NCI-H128 (cell line): ENCODE data around the gene CNOT1.
"Not testable (repeated sequence)": the region's sequence is repeated elsewhere in the genome, so short reads cannot be mapped to it uniquely, and the experiment has no call there.

Experiments used
- DNase-seq: peaks from one replicate; lab custom pipeline; 2025; ENCODE audit not compliant: unreplicated experiment; lab: John Stamatoyannopoulos, UW

Gene CNOT1

DNA sequence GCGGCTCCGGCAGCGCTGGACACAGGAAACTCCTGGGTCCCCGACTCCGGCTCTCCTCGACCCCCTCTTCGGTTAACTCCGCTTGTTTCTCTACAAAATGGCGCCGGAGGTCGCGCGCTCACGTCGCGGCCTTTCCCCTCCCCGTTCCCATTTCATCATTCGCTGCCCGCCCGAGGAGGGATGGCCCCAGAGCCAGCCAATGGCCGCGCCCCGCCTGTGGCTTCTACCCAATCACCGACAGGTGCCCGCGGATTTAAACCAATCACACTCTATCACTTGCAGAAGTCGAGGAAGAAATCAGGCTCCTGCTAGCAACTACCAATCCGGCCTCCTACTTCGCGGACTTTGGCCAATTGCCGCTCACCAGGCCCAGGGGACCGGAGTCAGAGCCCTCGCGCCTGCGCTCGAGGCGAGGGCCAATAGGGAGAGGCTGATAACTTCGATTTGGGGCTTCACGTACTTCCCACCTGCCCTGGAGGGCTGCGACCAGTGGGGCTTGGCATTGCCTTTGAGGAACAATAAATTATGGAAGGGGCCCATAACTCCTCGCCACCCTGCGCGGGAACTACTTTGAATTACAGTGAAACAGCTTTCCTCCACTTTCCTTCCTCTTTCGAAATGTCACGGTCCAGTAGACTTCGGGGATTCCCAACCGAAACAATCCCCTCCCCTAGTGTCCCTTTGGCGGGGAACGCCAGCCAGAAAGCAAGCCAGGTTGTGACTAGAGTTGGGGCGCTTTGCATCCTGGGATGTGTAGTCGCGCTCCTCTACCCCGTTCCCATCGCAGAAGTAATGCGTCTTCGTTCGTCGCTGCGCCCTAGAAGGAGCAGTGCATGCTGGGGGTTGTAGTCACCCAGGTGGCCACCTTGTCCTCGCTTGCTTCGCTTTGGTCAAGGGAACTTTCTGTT, at the start of gene CNOT1:
Gene CNOT1, minus strand, starts transcription at position 94 of the 908 bp plus-strand sequence. CDS start 30,489 bp downstream, outside the sequence.
- DNase-seq: peak; percentile 82

DNA sequence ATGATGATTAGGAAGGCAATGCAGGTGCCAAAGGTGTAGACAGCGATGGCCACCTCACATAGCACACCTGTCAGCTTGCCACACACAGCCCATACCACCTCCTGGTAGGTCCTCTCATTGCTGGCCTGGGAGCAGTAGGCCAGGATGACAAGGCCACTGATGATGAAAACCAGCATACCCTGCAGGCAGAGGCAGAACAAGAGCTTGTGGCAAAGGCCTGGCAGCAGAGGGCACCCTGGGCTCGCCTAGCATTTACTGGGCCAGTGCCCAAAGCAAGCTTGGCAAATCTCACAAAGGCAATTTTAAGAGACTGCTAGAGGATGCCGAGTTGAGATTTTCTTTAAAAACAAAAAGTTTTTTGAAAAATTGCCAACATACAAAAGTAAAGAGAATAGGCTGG, 49.1 kb upstream of the CNOT1 start:
- DNase-seq: no peak

DNA sequence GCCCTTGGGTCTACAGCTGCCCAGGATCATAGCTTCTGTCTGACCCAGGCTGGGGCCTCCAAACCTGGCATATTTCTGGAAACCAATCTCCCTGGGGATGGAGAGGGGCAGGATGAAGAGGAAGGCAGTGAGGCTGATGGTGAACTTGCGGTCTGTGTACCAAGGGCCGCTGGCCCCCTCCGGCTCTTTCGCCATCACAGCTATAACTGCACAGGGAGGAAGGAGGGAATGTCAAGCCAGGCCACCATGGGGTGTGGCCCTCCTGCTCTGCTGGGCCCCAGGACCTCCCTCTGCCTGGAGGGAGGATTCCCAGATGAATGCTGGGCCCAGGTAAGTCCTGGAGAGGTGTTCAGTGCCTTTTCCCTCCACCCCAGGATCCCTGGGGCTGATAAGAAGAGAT, 48.6 kb upstream of the CNOT1 start:
- DNase-seq: no peak

DNA sequence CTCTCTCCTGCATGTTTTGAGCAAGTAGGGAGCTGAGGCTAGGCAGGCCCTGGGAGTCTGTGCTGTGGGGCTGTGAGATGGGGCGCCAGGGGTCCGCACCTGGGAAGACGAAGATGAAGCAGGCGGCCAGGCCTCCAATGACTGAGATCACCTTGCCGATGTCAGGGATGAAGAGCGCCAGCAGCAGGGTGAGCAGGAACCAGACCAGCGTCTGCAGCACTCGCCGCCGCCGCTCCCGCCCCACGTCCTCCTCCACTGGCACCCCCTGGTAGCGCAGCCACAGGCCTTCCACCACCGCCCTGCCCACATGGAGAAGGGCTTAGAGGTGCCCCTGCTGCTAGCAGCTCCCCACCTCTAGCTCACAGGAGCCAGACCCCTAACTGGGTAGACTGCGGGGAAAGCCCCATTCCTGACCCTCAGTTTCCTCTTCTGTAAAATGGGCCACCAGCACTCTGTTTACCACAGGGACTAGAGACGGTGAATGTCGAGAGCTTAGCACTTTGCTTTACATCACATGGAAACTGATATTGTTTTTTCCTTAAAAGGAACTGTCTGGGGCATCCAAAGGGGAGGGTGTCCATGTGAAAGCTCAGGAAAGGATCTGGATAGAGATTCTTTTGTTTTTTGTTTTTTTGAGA, 41.4 kb upstream of the CNOT1 start:
- no peak for DNase-seq

DNA sequence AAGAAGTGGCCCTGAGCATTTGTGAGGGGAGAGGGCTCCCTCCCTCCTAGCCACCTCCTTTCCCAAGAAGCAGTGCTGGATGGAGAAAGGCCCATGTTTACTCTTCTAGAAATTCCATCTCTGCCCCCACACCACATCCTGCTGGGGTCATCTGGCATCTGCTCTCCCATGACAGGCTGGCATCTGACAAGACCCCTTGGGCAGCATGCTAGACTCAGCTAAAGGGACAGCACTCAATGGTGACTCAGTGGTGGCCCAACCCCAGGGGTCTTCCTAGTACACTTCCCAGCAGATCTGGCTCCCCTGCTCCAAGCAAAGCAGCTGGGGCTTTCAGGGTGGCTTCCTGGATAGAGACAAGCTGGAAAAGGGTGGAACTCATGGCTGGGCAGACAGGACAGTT, 40.6 kb upstream of the CNOT1 start:
- no peak for DNase-seq

DNA sequence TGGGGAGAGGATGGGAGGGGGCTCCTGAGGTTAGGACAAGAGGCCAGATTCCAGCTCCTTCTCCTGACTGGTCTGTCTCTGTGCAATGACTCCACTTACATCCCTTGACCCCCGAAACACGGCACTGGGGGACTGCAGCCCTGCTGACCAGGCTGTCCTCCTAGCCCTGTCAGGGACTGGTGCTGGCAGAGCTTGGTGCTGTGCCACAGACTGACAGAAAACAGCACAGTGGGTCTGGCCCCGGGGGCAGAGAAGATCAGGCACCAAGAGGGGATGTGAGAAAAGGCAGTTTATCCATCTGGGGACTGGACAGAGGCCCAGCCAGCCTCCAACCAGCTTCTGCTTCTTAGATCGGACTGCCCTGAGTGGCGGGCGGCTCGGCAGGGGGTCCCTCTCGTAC, 35.6 kb upstream of the CNOT1 start:
- no peak for DNase-seq

DNA sequence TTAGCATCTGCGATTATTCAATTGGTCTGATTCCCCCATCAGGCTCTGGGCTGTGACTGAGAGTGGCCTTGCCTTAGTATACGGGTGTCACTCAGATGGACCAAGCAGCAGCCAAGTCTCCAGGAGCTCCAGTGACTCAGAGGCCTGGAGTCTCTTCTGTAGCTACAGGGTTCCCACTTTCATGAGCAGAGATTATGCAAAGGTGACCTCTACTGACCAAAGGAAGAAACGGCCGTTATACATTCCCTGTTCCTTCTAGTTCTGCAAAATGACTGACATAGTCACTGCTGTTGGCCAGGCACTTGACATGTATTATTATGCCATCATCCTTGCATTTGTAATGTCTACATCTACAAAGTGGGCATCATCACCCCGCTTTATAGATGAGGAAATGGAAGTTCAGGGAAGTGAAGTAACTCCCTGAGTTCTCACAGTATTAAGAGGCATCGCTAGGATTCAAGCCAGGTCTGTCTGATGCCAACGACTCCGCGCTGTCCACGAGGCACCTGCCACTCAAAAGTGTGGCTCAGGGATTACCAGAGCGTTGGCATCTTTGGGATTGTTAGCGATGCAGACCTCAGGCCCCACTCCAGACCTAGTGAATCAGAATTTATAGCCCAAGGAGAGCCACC, 31.7 kb upstream of the CNOT1 start:
- peak; percentile 2 for DNase-seq

DNA sequence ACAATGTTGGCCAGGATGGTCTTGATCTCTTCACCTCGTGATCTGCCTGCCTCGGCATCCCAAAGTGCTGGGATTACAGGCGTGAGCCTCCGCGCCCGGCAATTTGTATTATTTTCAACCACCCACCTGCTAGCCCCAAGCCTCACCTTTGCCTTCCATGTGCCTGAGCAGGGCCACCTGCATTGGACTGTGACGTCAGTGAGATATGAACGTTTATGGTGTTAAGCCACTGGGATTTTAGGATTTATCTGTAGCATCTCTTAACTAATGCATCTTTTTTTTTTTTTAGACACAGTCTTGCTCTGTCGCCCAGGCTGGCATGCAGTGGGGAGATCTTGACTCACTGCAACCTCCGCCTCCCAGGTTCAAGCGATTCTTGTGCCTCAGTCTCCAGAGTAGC, 30.3 kb upstream of the CNOT1 start:
- DNase-seq: not testable (repeated sequence)

DNA sequence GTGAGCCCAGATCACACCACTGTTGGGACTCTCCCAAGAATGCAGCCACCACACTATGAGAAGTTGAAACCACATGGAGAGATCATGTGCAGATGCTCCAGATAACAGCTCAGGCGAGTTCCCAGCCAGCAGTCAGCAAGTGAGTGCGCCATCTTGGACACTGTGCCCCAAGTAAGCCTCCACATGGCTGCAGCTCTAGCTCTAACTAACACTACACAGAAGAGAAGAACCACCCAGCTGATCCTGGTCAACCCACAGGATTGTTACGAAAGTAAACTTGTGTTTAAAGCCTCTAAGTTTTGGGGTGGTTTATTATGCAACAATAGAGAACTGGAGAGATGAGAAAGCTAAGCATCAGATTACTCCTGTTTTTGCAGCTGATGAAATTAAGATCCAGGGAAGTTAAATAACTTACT, 29.2 kb upstream of the CNOT1 start:
- DNase-seq: no peak

DNA sequence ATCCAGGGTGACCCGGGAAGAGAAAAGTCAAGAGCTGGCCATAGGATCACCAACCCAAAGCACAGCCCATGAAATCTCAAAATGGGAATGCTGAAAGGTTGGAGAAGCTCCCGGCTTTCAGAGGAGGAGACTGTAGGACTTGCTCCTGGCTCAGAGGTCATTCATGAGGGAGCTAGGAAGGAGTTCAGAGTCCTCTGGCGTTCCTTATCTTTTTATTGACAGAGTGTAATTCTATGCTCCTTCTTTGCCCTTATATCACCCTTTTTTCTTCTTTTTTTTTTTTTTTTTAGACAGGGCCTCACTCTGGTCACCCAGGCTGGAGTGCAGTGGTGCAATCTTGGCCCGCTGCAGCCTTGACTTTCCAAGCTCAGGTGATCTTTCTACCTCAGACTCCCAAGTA, 27.3 kb upstream of the CNOT1 start:
- DNase-seq: no peak

DNA sequence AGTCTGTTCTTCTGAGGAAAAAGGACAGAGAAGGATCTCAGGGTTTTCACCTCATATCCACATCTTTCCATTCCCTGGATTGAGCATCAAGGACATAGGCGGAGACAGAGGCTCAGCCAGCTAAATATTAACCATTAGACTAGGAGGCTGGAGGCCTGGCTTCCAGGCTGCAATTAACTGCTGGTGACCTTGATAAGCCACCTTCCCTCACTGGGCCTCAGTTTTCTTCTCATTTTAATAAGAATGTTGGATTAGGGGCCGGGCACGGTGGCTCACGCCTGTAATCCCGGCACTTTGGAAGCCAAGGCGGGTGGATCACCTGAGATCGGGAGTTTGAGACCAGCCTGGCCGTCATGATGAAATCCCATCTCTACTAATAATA, 25.6 kb upstream of the CNOT1 start:
- no peak for DNase-seq

DNA sequence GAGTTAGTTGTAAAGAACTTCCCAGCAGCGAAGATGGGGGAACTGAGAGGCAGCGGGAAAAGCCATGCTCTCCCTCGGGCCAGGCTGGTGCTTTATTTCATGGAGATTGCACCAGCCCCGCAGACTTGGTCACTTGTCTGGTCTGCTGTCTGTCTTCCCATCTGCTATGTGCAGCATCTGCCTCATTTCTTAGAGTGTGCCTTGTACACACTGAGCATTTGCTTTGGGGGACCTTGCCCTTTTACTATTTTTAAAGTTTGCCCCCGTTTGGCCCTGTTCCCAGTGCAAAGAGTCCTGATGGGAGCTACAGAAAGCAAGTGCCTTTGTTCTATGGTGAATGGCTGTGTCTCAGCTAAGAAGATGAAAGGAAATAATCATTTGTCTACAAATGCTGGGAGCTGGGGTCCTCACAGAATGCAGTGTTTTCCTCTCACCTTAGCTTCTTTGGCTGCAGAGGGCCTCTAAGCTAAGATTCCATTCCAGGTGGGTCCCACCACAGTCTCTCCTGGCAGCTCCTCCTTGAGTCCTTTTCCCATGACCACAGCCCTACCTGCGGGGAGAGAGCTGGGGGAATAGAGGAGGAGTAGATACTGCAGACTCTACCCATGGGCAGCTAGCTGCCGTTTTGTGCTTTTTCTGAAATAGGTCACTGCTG, 25.1 kb upstream of the CNOT1 start:
- DNase-seq: no peak

DNA sequence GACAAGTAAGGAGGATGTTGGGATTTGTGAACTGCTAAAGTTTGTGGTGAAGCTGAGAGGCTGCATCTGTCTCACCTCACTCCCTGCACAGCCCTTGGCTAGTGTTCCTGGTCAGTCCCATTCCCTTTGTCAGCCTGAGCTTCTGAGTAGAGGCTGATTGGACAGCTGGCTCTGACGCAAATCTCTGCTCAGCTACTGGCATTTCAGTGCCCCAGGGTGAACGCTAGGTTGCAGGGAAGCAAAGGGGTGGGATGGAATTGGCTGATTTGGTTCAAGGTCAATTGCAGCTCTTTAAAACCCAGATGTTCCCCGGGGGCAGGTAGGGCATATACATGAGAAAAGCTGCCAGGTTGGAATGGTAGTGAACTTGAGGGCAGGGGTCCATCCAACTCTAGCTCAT, 23.1 kb upstream of the CNOT1 start:
- no peak for DNase-seq

DNA sequence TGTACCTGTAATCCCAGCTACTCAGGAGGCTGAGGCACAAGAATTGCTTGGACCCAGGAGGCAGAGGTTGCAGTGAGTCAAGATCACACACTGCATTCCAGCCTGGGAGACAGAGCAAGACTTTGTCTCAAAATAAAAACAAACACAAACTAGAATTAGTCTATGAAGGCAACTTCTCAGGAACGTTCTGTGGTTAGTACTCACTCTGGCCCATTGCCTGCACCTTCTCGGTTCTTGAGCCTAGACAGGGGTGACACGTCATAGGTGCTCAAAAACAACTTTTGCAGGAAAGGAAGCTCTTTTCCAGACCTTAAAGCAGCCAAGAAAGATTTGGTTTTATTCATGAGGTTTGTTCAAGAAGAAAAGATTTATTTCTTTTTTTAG, 22.3 kb upstream of the CNOT1 start:
- no peak for DNase-seq

DNA sequence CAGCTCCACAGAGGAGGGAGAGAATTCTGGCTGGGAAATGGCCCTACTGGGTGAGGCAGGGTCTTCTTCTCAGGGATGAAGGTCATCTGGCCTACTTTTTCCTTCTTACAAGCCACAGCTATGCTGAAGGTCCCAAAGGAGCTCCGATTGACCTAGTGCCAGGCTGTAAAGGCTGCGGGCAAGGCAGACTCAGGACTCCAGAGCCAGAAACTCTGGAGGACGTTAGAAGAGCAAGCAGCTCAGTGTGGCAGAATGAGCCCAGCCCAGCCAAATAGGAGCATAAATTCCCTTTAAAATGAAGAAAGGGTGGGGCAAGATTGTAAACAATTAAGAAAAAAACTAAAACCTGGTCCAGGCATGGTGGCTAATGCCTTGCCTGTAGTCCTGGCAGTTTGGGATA, 20.1 kb upstream of the CNOT1 start:
- DNase-seq: no peak

DNA sequence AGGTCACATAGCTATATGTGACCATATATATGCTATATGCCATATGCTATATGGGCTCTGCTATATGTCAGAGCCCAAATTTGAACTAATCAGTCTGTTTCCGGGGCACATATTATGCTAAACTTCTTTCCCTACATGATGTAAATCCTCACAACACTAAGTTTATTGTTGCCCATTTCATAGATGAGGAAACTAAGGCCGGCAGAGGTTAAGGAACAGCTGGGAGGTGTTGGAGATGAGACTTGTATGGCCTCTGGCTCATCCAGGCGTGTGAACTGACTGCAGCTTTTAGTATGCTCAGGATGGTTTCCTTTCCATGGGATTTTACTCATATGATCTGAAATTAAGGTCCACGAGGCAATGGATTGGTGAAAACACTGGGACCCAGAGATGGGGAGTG, 17.5 kb upstream of the CNOT1 start:
- no peak for DNase-seq

DNA sequence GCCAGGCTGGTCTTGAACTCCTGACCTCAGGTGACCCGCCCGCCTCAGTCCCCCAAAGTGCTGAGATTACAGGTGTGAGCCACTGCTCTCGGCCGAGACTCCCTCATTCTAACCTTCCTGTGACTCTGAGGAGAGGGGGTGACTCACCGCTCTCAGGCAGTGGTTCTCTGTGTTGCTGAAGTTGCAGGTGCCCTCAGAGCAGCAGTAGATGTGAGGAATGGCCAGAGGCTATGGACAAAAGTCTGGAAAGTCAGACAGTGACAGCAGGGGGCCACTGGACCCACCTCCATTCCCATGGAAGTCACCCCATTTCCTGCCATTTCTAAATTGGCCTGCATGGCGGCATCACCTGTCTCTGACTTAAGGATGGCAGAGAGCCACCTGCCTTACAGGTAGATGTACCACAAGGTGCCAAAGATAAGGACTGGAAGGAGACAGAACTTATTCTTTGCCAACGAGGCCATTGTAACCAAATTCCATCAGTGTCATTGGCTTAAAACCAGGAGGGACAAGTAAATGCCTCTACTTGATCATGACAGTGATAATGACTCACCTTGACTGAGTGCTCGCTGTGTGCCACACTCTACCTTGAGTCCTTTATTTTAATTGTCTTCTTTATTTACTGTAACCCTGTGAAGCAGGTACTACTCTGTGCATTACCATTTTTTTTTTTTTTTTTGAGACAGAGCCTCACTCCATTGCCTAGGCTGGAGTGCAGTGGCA, 15.3 kb upstream of the CNOT1 start:
- DNase-seq: no peak

DNA sequence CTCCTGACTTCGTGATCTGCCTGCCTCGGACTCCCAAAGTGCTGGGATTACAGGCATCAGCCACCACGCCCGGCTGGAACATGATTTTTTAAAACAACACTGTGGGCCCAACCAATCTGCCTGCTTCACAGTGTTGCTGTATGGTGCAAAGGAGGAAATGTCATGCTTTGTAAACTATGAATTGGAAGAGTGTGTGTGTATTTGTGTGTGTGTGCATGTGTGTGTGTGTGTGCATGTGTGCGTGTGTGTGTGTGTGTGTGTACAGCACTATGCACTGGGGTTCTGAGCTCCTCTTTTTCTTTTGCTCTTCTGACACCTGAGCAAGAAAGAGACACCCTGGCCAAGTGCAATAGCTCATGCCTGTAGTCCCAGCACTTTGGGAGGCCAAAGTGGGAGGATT, 14.5 kb upstream of the CNOT1 start:
- DNase-seq: no peak

DNA sequence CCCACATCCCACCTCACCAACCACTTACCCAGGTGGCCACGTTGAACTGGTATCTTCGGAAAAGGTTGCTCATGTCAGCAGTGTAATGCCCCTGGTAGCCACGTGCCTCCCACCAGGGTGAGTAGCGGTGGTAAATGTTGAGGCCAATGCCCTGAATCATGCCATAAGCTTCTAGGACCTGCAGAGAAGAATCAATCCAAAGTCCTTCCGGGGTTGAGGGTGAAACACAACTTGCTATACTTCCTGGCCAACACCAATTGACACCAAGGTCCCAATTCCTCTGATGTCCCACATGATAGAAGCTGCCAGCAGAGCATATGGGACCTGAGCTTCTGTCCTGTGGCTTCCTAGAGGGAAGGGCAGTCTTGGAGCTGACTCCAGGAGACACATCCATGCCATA, 11.3 kb upstream of the CNOT1 start:
- no peak for DNase-seq

DNA sequence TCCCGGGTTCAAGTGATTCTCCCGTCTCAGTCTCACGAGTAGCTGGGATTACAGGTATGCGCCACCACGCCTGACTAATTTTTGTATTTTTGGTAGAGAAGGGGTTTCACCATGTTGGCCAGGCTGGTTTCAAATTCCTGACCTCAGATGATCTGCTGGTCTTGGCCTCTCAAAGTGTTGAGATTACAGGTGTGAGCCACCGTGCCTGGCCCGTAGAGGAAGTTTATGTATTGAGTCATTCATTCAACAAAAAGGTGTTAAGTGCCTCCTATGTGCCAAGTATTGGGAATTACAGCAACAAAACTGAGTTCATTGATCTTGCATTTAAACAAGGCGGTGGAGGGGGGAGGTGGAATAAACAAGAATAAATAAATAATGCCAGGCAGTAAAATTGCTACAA, 10.2 kb upstream of the CNOT1 start:
- no peak for DNase-seq

DNA sequence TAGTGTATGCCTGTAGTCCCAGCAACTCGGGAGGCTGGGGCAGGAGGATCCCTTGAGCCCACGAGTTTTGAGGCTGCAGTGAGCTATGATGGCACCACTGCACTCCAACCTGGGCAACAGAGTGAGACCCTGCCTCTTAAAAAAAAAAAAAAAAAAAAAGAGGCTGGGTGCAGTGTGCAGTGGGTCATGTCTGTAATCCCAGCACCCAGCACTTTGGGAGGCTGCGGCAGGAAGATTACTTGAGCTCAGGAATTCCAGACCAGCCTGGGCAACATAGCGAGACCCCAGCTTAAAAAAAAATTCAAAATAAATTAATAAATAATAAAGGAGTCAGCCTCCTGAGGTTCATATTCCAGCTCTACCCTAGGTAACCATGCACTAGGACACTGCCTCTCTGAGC, 9.6 kb upstream of the CNOT1 start:
- DNase-seq: no peak
